H9 (cell line): ENCODE measurements around the gene RSF1. TPM values are rescaled to one million over a fixed set of nuclear protein-coding genes. Genes with fewer than 3 reads are reported as not detected.

Experiments used
- DNase-seq: peaks from one replicate; pipeline ENCODE4 v3.0.0-alpha.2; 2017
- H2AFZ ChIP-seq: one replicate; pipeline ENCODE4 v1.6.1; 2013; ENCODE audit warnings: mild to moderate bottlenecking, low read length, control low read depth, moderate library complexity
- H2AK5ac ChIP-seq: 2 replicates; pipeline ENCODE4 v1.6.1; 2013; ENCODE audit warnings: low read length, control low read depth, mixed read lengths; ENCODE audit not compliant: insufficient read length
- H2BK120ac ChIP-seq: one replicate; pipeline ENCODE4 v1.6.1; 2013; ENCODE audit warnings: low read depth, mild to moderate bottlenecking, low read length, control low read depth, inconsistent platforms; ENCODE audit not compliant: poor library complexity, severe bottlenecking
- H2BK12ac ChIP-seq: 2 replicates; pipeline ENCODE4 v1.6.1; 2013; ENCODE audit warnings: low read length, control low read depth, mixed read lengths, low read depth; ENCODE audit not compliant: insufficient read length
- H2BK15ac ChIP-seq: 2 replicates; pipeline ENCODE4 v1.6.1; 2013; ENCODE audit warnings: low read depth, low read length, control low read depth
- H2BK20ac ChIP-seq: one replicate; pipeline ENCODE4 v1.6.1; 2013; ENCODE audit warnings: low read depth, mild to moderate bottlenecking, low read length, control low read depth, inconsistent platforms; ENCODE audit not compliant: poor library complexity, severe bottlenecking
- H2BK5ac ChIP-seq: 2 replicates; pipeline ENCODE4 v1.6.1; 2013; ENCODE audit warnings: low read length, control low read depth, mixed read lengths; ENCODE audit not compliant: insufficient read length
- H3K14ac ChIP-seq: 2 replicates; pipeline ENCODE4 v1.6.1; 2013; ENCODE audit warnings: low read length, control low read depth; ENCODE audit not compliant: insufficient read depth
- H3K18ac ChIP-seq: 2 replicates; pipeline ENCODE4 v1.6.1; 2013; ENCODE audit warnings: low read depth, mild to moderate bottlenecking, mixed read lengths, low read length, control low read depth; ENCODE audit not compliant: insufficient read length
- H3K23ac ChIP-seq: 2 replicates; pipeline ENCODE4 v1.6.1; 2013; ENCODE audit warnings: low read length, control low read depth, mixed read lengths, low read depth; ENCODE audit not compliant: insufficient read length
- H3K23me2 ChIP-seq: 2 replicates; pipeline ENCODE4 v1.6.1; 2013; ENCODE audit warnings: low read depth, mild to moderate bottlenecking, mixed read lengths, low read length, control low read depth; ENCODE audit not compliant: insufficient read length, poor library complexity, severe bottlenecking
- H3K27ac ChIP-seq: 2 replicates; pipeline ENCODE4 v1.5.1; 2013; ENCODE audit warnings: low read length, control low read depth, mixed read lengths, low read depth; ENCODE audit not compliant: insufficient read length
- H3K27me3 ChIP-seq: 2 replicates; pipeline ENCODE4 v1.6.1; 2013; ENCODE audit warnings: low read length, control low read depth, inconsistent platforms; ENCODE audit not compliant: insufficient read depth
- H3K4ac ChIP-seq: 2 replicates; pipeline ENCODE4 v1.6.1; 2013; ENCODE audit warnings: low read depth, mild to moderate bottlenecking, control low read depth, inconsistent platforms, low read length, moderate library complexity
- H3K4me1 ChIP-seq: 2 replicates; pipeline ENCODE4 v1.6.1; 2013; ENCODE audit warnings: low read length, control low read depth, inconsistent platforms; ENCODE audit not compliant: insufficient read depth
- H3K4me2 ChIP-seq: 2 replicates; pipeline ENCODE4 v1.6.1; 2013; ENCODE audit warnings: low read length, control low read depth, mixed read lengths; ENCODE audit not compliant: insufficient read length, insufficient read depth
- H3K56ac ChIP-seq: 2 replicates; pipeline ENCODE4 v1.6.1; 2013; ENCODE audit warnings: low read depth, mild to moderate bottlenecking, mixed read lengths, low read length, control low read depth; ENCODE audit not compliant: insufficient read length
- H3K79me1 ChIP-seq: 2 replicates; pipeline ENCODE4 v1.6.1; 2013; ENCODE audit warnings: low read depth, mild to moderate bottlenecking, moderate library complexity, low read length, control low read depth, inconsistent platforms; ENCODE audit not compliant: insufficient read depth, poor library complexity, severe bottlenecking
- H3K79me2 ChIP-seq: 2 replicates; pipeline ENCODE4 v1.6.1; 2013; ENCODE audit warnings: low read length, control low read depth, inconsistent platforms; ENCODE audit not compliant: insufficient read depth
- H3K9ac ChIP-seq: 2 replicates; pipeline ENCODE4 v1.6.1; 2013; ENCODE audit warnings: low read length, control low read depth, mixed read lengths; ENCODE audit not compliant: insufficient read length; ENCODE audit errors: extremely low read depth
- H3K9me3 ChIP-seq: one replicate; pipeline ENCODE4 v1.6.1; 2013; ENCODE audit warnings: low read depth, low read length, inconsistent platforms; ENCODE audit not compliant: control insufficient read depth
- H3T11ph ChIP-seq: one replicate; pipeline ENCODE4 v1.6.1; 2013; ENCODE audit warnings: mild to moderate bottlenecking, low read length, control low read depth, inconsistent platforms
- H4K20me1 ChIP-seq: one replicate; pipeline ENCODE4 v1.6.1; 2013; ENCODE audit not compliant: control insufficient read depth, insufficient read length, insufficient read depth
- H4K5ac ChIP-seq: 2 replicates; pipeline ENCODE4 v1.6.1; 2013; ENCODE audit warnings: low read depth, mild to moderate bottlenecking, mixed read lengths, low read length, control low read depth; ENCODE audit not compliant: insufficient read length
- H4K8ac ChIP-seq: replicated peaks from 2 replicates; pipeline ENCODE4 v1.6.1; 2013; ENCODE audit warnings: low read length, control low read depth, mixed read lengths, low read depth; ENCODE audit not compliant: insufficient read length
- H4K91ac ChIP-seq: 2 replicates; pipeline ENCODE4 v1.6.1; 2013; ENCODE audit warnings: low read depth, mild to moderate bottlenecking, moderate library complexity, mixed read lengths, low read length, control low read depth; ENCODE audit not compliant: insufficient read length
- H3K27ac Mint-ChIP-seq, 3 experiments: 2 replicates in 2 of 3; 3 replicates in 1 of 3; pipeline ENCODE4 v1.8.0; 2020 to 2021; ENCODE audit warnings: mixed read lengths in 3 of 3, mild to moderate bottlenecking in 1 of 3, moderate library complexity in 1 of 3
- H3K27me3 Mint-ChIP-seq: 2 replicates; pipeline ENCODE4 v1.8.0; 2021; ENCODE audit warnings: low read depth, mild to moderate bottlenecking, moderate library complexity, mixed read lengths
- H3K36me3 Mint-ChIP-seq, 3 experiments: 2 replicates in 2 of 3; 3 replicates in 1 of 3; pipeline ENCODE4 v1.8.0; 2020 to 2021; ENCODE audit warnings: low read depth in 3 of 3, mixed read lengths in 3 of 3; ENCODE audit not compliant: insufficient read depth in 1 of 3
- H3K4me1 Mint-ChIP-seq, 2 experiments: 2 replicates each; pipeline ENCODE4 v1.8.0; 2020; ENCODE audit warnings: mixed read lengths in 2 of 2
- H3K4me3 Mint-ChIP-seq, 2 experiments: 2 replicates in 1 of 2; 3 replicates in 1 of 2; pipeline ENCODE4 v1.8.0; 2020 to 2021; ENCODE audit warnings: mild to moderate bottlenecking in 2 of 2, mixed read lengths in 2 of 2, moderate library complexity in 1 of 2
- H3K9me3 Mint-ChIP-seq, 2 experiments: 2 replicates in 1 of 2; 3 replicates in 1 of 2; pipeline ENCODE4 v1.8.0; 2020; ENCODE audit warnings: mild to moderate bottlenecking in 2 of 2, mixed read lengths in 2 of 2, moderate library complexity in 1 of 2
- WGBS: extraction: QIAGEN DNeasy Blood & Tissue Kit; methylation state at CpG from one replicate; pipeline ENCODE4 v1.1.7; 2013; ENCODE audit warnings: missing lambda C conversion rate, low lambda C conversion rate, mixed read lengths; ENCODE audit not compliant: insufficient read length; ENCODE audit errors: extremely low coverage; 5-methylcytosine and 5-hydroxymethylcytosine counted together
- total RNA-seq: library from RNA; stranded (reverse); gene quantifications from 2 replicates; pipeline ENCODE4 v1.2.1, GENCODE V29; 2021
- TF ChIP-seq, protein P1 (sequence below): fragments of 200-600 bp; sonication (generic); conservative IDR thresholded peaks from 3 replicates; pipeline ENCODE4 v1.8.0; 2021; ENCODE audit warnings: antibody characterized with exemption, mild to moderate bottlenecking

The RSF1 gene
- total RNA-seq, 1 experiment from 2014 or later: 82.6 TPM

DNA sequence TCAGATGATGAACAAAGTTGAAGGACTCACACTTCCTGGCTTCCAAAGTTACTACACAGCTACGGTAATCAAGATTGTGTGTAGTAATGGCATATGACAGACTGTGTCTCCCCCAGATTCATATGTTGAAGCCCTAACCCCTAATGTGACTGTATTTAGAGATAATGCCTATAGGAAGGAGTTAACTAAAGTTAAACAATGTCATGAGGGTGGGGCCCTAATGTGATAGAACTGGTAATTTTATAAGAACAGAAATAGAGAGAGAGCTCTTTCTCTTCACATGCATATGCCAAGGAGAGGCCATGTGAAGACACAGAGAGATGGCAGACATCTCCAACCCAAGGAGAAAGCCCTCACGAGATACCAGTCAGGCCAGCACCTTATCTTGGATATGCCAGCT is 8.4 kb upstream of the RSF1 start:
- Histone ChIP-seq H3K4me1 (no peaks in the 10 kb centered on the region), H3K79me1 (no peaks in the 10 kb centered on the region), H3K9me3 (peaks cover 12% of the 10 kb centered on the region), H4K5ac (no peak overlapping the region), H4K8ac (no peak overlapping the region), H3K27me3 (no peaks in the 10 kb centered on the region), H3K4me2 (no peak overlapping the region), H3K9ac (no peak overlapping the region), H3K4ac (no peak overlapping the region), H3K14ac (no peak overlapping the region), H4K20me1 (no peaks in the 10 kb centered on the region), H2BK20ac (no peak overlapping the region), H3K18ac (no peak overlapping the region), H3K27ac (no peak overlapping the region), H2AFZ (no peak overlapping the region), H2BK12ac (no peak overlapping the region), H3K23ac (no peak overlapping the region), H2BK120ac (no peak overlapping the region), H3K79me2 (no peaks in the 10 kb centered on the region), H3T11ph (no peak overlapping the region), H2AK5ac (no peak overlapping the region), H4K91ac (no peak overlapping the region), H3K23me2 (no peaks in the 10 kb centered on the region), H3K56ac (no peak overlapping the region), H2BK15ac (no peak overlapping the region), H2BK5ac (no peak overlapping the region)
- no CpG with 5 or more reads among the region's 2 CpGs for WGBS
- Mint-ChIP-seq H3K36me3 (peaks cover 10 to 29% (median 12%) of the 10 kb centered on the region in 3 experiments), H3K27me3 (no peaks in the 10 kb centered on the region), H3K4me1 (no peaks in the 10 kb centered on the region), H3K27ac (no peak overlapping the region), H3K4me3 (no peak overlapping the region), H3K9me3 (peaks cover 35 to 40% of the 10 kb centered on the region in 2 experiments)
- TF ChIP-seq, protein P1, sequence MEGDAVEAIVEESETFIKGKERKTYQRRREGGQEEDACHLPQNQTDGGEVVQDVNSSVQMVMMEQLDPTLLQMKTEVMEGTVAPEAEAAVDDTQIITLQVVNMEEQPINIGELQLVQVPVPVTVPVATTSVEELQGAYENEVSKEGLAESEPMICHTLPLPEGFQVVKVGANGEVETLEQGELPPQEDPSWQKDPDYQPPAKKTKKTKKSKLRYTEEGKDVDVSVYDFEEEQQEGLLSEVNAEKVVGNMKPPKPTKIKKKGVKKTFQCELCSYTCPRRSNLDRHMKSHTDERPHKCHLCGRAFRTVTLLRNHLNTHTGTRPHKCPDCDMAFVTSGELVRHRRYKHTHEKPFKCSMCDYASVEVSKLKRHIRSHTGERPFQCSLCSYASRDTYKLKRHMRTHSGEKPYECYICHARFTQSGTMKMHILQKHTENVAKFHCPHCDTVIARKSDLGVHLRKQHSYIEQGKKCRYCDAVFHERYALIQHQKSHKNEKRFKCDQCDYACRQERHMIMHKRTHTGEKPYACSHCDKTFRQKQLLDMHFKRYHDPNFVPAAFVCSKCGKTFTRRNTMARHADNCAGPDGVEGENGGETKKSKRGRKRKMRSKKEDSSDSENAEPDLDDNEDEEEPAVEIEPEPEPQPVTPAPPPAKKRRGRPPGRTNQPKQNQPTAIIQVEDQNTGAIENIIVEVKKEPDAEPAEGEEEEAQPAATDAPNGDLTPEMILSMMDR: no peak
- no peak for DNase-seq
